Cerebellar cortex (tissue), 1 donor: ENCODE measurements around the gene SMIM29.

Experiments
- DNase-seq: peaks from one replicate; pipeline ENCODE4 v3.0.0-alpha.2; 2015; ENCODE audit warnings: low spot score

Gene SMIM29

GRCh38 chr6:34240329-34241248 is 8.2 kb downstream of the SMIM29 start:
- DNase-seq = no peak

GRCh38 chr6:34239893-34240292 is 8.9 kb downstream of the SMIM29 start:
- DNase-seq = no peak

GRCh38 chr6:34239500-34239825 is 9.3 kb downstream of the SMIM29 start:
- DNase-seq = no peak

GRCh38 chr6:34238585-34239499 is 10.0 kb downstream of the SMIM29 start:
- no peak for DNase-seq

GRCh38 chr6:34237722-34238584 is 10.9 kb downstream of the SMIM29 start:
- DNase-seq = no peak

GRCh38 chr6:34237316-34237721 is 11.5 kb downstream of the SMIM29 start:
- no peak for DNase-seq

- DNase-seq = peak; percentile 88
Observed at GRCh38 chr6:34236443-34237315, 12.1 kb downstream of the SMIM29 start, which contains the start of gene HMGA1. HMGA1 (plus strand) TSS chr6:34236873; CDS start chr6:34240781, 3,908 bp downstream.

- DNase-seq = peak; percentile 57
Observed at GRCh38 chr6:34236131-34236442, 12.7 kb downstream of the SMIM29 start.

- DNase-seq = peak; percentile 75
Observed at GRCh38 chr6:34235307-34236130, 13.3 kb downstream of the SMIM29 start.

- no peak for DNase-seq
Observed at GRCh38 chr6:34234667-34235306, 14.0 kb downstream of the SMIM29 start.

- DNase-seq = no peak
Observed at GRCh38 chr6:34233867-34234266, 14.9 kb downstream of the SMIM29 start.

- peak; percentile 53 for DNase-seq
Observed at GRCh38 chr6:34232901-34233300, 15.9 kb downstream of the SMIM29 start.

- DNase-seq = no peak
Observed at GRCh38 chr6:34231566-34232336, 17.1 kb downstream of the SMIM29 start.

GRCh38 chr6:34230653-34231371 is 18.0 kb downstream of the SMIM29 start:
- DNase-seq = no peak

- DNase-seq = no peak
Observed at GRCh38 chr6:34229877-34230276, 18.9 kb downstream of the SMIM29 start.

- DNase-seq = no peak
Observed at GRCh38 chr6:34227761-34228421, 20.9 kb downstream of the SMIM29 start.
